H9 (cell line): ENCODE measurements around the gene SLC25A26. TPM values are rescaled to one million over a fixed set of nuclear protein-coding genes. Genes with fewer than 3 reads are reported as not detected.

Experiments used
- DNase-seq: peaks from one replicate; pipeline ENCODE4 v3.0.0-alpha.2; 2017
- H2AFZ ChIP-seq: one replicate; pipeline ENCODE4 v1.6.1; 2013; ENCODE audit warnings: mild to moderate bottlenecking, low read length, control low read depth, moderate library complexity
- H2AK5ac ChIP-seq: 2 replicates; pipeline ENCODE4 v1.6.1; 2013; ENCODE audit warnings: low read length, control low read depth, mixed read lengths; ENCODE audit not compliant: insufficient read length
- H2BK120ac ChIP-seq: one replicate; pipeline ENCODE4 v1.6.1; 2013; ENCODE audit warnings: low read depth, mild to moderate bottlenecking, low read length, control low read depth, inconsistent platforms; ENCODE audit not compliant: poor library complexity, severe bottlenecking
- H2BK12ac ChIP-seq: 2 replicates; pipeline ENCODE4 v1.6.1; 2013; ENCODE audit warnings: low read length, control low read depth, mixed read lengths, low read depth; ENCODE audit not compliant: insufficient read length
- H2BK15ac ChIP-seq: 2 replicates; pipeline ENCODE4 v1.6.1; 2013; ENCODE audit warnings: low read depth, low read length, control low read depth
- H2BK20ac ChIP-seq: one replicate; pipeline ENCODE4 v1.6.1; 2013; ENCODE audit warnings: low read depth, mild to moderate bottlenecking, low read length, control low read depth, inconsistent platforms; ENCODE audit not compliant: poor library complexity, severe bottlenecking
- H2BK5ac ChIP-seq: 2 replicates; pipeline ENCODE4 v1.6.1; 2013; ENCODE audit warnings: low read length, control low read depth, mixed read lengths; ENCODE audit not compliant: insufficient read length
- H3K14ac ChIP-seq: 2 replicates; pipeline ENCODE4 v1.6.1; 2013; ENCODE audit warnings: low read length, control low read depth; ENCODE audit not compliant: insufficient read depth
- H3K18ac ChIP-seq: 2 replicates; pipeline ENCODE4 v1.6.1; 2013; ENCODE audit warnings: low read depth, mild to moderate bottlenecking, mixed read lengths, low read length, control low read depth; ENCODE audit not compliant: insufficient read length
- H3K23ac ChIP-seq: 2 replicates; pipeline ENCODE4 v1.6.1; 2013; ENCODE audit warnings: low read length, control low read depth, mixed read lengths, low read depth; ENCODE audit not compliant: insufficient read length
- H3K23me2 ChIP-seq: 2 replicates; pipeline ENCODE4 v1.6.1; 2013; ENCODE audit warnings: low read depth, mild to moderate bottlenecking, mixed read lengths, low read length, control low read depth; ENCODE audit not compliant: insufficient read length, poor library complexity, severe bottlenecking
- H3K27ac ChIP-seq: 2 replicates; pipeline ENCODE4 v1.5.1; 2013; ENCODE audit warnings: low read length, control low read depth, mixed read lengths, low read depth; ENCODE audit not compliant: insufficient read length
- H3K27me3 ChIP-seq: 2 replicates; pipeline ENCODE4 v1.6.1; 2013; ENCODE audit warnings: low read length, control low read depth, inconsistent platforms; ENCODE audit not compliant: insufficient read depth
- H3K4ac ChIP-seq: 2 replicates; pipeline ENCODE4 v1.6.1; 2013; ENCODE audit warnings: low read depth, mild to moderate bottlenecking, control low read depth, inconsistent platforms, low read length, moderate library complexity
- H3K4me1 ChIP-seq: 2 replicates; pipeline ENCODE4 v1.6.1; 2013; ENCODE audit warnings: low read length, control low read depth, inconsistent platforms; ENCODE audit not compliant: insufficient read depth
- H3K4me2 ChIP-seq: 2 replicates; pipeline ENCODE4 v1.6.1; 2013; ENCODE audit warnings: low read length, control low read depth, mixed read lengths; ENCODE audit not compliant: insufficient read length, insufficient read depth
- H3K56ac ChIP-seq: 2 replicates; pipeline ENCODE4 v1.6.1; 2013; ENCODE audit warnings: low read depth, mild to moderate bottlenecking, mixed read lengths, low read length, control low read depth; ENCODE audit not compliant: insufficient read length
- H3K79me1 ChIP-seq: 2 replicates; pipeline ENCODE4 v1.6.1; 2013; ENCODE audit warnings: low read depth, mild to moderate bottlenecking, moderate library complexity, low read length, control low read depth, inconsistent platforms; ENCODE audit not compliant: insufficient read depth, poor library complexity, severe bottlenecking
- H3K79me2 ChIP-seq: 2 replicates; pipeline ENCODE4 v1.6.1; 2013; ENCODE audit warnings: low read length, control low read depth, inconsistent platforms; ENCODE audit not compliant: insufficient read depth
- H3K9ac ChIP-seq: 2 replicates; pipeline ENCODE4 v1.6.1; 2013; ENCODE audit warnings: low read length, control low read depth, mixed read lengths; ENCODE audit not compliant: insufficient read length; ENCODE audit errors: extremely low read depth
- H3K9me3 ChIP-seq: one replicate; pipeline ENCODE4 v1.6.1; 2013; ENCODE audit warnings: low read depth, low read length, inconsistent platforms; ENCODE audit not compliant: control insufficient read depth
- H3T11ph ChIP-seq: one replicate; pipeline ENCODE4 v1.6.1; 2013; ENCODE audit warnings: mild to moderate bottlenecking, low read length, control low read depth, inconsistent platforms
- H4K20me1 ChIP-seq: one replicate; pipeline ENCODE4 v1.6.1; 2013; ENCODE audit not compliant: control insufficient read depth, insufficient read length, insufficient read depth
- H4K5ac ChIP-seq: 2 replicates; pipeline ENCODE4 v1.6.1; 2013; ENCODE audit warnings: low read depth, mild to moderate bottlenecking, mixed read lengths, low read length, control low read depth; ENCODE audit not compliant: insufficient read length
- H4K8ac ChIP-seq: replicated peaks from 2 replicates; pipeline ENCODE4 v1.6.1; 2013; ENCODE audit warnings: low read length, control low read depth, mixed read lengths, low read depth; ENCODE audit not compliant: insufficient read length
- H4K91ac ChIP-seq: 2 replicates; pipeline ENCODE4 v1.6.1; 2013; ENCODE audit warnings: low read depth, mild to moderate bottlenecking, moderate library complexity, mixed read lengths, low read length, control low read depth; ENCODE audit not compliant: insufficient read length
- H3K27ac Mint-ChIP-seq, 3 experiments: 2 replicates in 2 of 3; 3 replicates in 1 of 3; pipeline ENCODE4 v1.8.0; 2020 to 2021; ENCODE audit warnings: mixed read lengths in 3 of 3, mild to moderate bottlenecking in 1 of 3, moderate library complexity in 1 of 3
- H3K27me3 Mint-ChIP-seq: 2 replicates; pipeline ENCODE4 v1.8.0; 2021; ENCODE audit warnings: low read depth, mild to moderate bottlenecking, moderate library complexity, mixed read lengths
- H3K36me3 Mint-ChIP-seq, 3 experiments: 2 replicates in 2 of 3; 3 replicates in 1 of 3; pipeline ENCODE4 v1.8.0; 2020 to 2021; ENCODE audit warnings: low read depth in 3 of 3, mixed read lengths in 3 of 3; ENCODE audit not compliant: insufficient read depth in 1 of 3
- H3K4me1 Mint-ChIP-seq, 2 experiments: 2 replicates each; pipeline ENCODE4 v1.8.0; 2020; ENCODE audit warnings: mixed read lengths in 2 of 2
- H3K4me3 Mint-ChIP-seq, 2 experiments: 2 replicates in 1 of 2; 3 replicates in 1 of 2; pipeline ENCODE4 v1.8.0; 2020 to 2021; ENCODE audit warnings: mild to moderate bottlenecking in 2 of 2, mixed read lengths in 2 of 2, moderate library complexity in 1 of 2
- H3K9me3 Mint-ChIP-seq, 2 experiments: 2 replicates in 1 of 2; 3 replicates in 1 of 2; pipeline ENCODE4 v1.8.0; 2020; ENCODE audit warnings: mild to moderate bottlenecking in 2 of 2, mixed read lengths in 2 of 2, moderate library complexity in 1 of 2
- WGBS: extraction: QIAGEN DNeasy Blood & Tissue Kit; methylation state at CpG from one replicate; pipeline ENCODE4 v1.1.7; 2013; ENCODE audit warnings: missing lambda C conversion rate, low lambda C conversion rate, mixed read lengths; ENCODE audit not compliant: insufficient read length; ENCODE audit errors: extremely low coverage; 5-methylcytosine and 5-hydroxymethylcytosine counted together
- total RNA-seq: library from RNA; stranded (reverse); gene quantifications from 2 replicates; pipeline ENCODE4 v1.2.1, GENCODE V29; 2021
- TF ChIP-seq, protein P1 (sequence below): fragments of 200-600 bp; sonication (generic); conservative IDR thresholded peaks from 3 replicates; pipeline ENCODE4 v1.8.0; 2021; ENCODE audit warnings: antibody characterized with exemption, mild to moderate bottlenecking

Gene SLC25A26
- total RNA-seq, 1 experiment from 2014 or later = 30.2 TPM

DNA sequence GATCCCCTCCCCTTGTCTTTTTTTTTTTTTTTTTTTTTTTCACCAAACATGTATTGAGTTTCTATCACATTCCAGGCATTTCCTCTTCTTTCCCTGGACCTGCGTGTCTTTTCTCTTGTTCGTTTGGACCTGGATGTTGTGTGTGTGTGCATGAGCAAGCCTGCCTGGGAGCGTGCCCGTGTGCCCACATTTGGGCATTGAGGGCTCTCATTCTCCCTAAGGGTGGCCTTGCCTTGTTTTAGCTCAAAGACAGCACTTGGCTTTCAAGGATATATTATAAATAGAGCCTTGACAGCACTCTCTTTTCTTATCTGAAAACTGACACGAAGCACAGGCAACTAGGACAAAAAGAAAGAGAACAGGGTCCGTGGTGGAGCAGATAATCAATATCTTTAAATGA lies 39.0 kb upstream of the SLC25A26 start:
- no peak overlapping the region for H3K4ac ChIP-seq
- H2BK15ac ChIP-seq = no peak overlapping the region
- no peaks in the 10 kb centered on the region for H4K20me1 ChIP-seq
- H2BK120ac ChIP-seq = no peak overlapping the region
- H4K5ac ChIP-seq = no peak overlapping the region
- Mint-ChIP-seq H3K4me1 (0 out of 4 replicates have a peak, but pooled peaks cover 0 to 2% of the 10 kb centered on the region in 2 experiments), H3K36me3 (no peaks in the 10 kb centered on the region; a peak in 1 of 7 replicates), H3K27me3 (peaks cover 4% of the 10 kb centered on the region), H3K27ac (no peak overlapping the region), H3K9me3 (no peaks in the 10 kb centered on the region; a peak in 1 of 5 replicates), H3K4me3 (no peak overlapping the region)
- H3K27me3 ChIP-seq = no peaks in the 10 kb centered on the region
- H3K23me2 ChIP-seq = no peaks in the 10 kb centered on the region
- no peak overlapping the region for H3K56ac ChIP-seq
- no peak overlapping the region for H3K9ac ChIP-seq
- TF ChIP-seq, protein P1, sequence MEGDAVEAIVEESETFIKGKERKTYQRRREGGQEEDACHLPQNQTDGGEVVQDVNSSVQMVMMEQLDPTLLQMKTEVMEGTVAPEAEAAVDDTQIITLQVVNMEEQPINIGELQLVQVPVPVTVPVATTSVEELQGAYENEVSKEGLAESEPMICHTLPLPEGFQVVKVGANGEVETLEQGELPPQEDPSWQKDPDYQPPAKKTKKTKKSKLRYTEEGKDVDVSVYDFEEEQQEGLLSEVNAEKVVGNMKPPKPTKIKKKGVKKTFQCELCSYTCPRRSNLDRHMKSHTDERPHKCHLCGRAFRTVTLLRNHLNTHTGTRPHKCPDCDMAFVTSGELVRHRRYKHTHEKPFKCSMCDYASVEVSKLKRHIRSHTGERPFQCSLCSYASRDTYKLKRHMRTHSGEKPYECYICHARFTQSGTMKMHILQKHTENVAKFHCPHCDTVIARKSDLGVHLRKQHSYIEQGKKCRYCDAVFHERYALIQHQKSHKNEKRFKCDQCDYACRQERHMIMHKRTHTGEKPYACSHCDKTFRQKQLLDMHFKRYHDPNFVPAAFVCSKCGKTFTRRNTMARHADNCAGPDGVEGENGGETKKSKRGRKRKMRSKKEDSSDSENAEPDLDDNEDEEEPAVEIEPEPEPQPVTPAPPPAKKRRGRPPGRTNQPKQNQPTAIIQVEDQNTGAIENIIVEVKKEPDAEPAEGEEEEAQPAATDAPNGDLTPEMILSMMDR = no peak
- H3K18ac ChIP-seq = no peak overlapping the region
- no peak overlapping the region for H3K4me2 ChIP-seq
- no peak overlapping the region for H4K8ac ChIP-seq
- no peak overlapping the region for H2AFZ ChIP-seq
- no CpG with 5 or more reads among the region's 6 CpGs for WGBS
- H3K79me2 ChIP-seq = no peaks in the 10 kb centered on the region
- H3K79me1 ChIP-seq = no peaks in the 10 kb centered on the region
- no peak overlapping the region for H2BK12ac ChIP-seq
- no peaks in the 10 kb centered on the region for H3K9me3 ChIP-seq
- H3K4me1 ChIP-seq = no peaks in the 10 kb centered on the region
- DNase-seq = no peak
- no peak overlapping the region for H2AK5ac ChIP-seq
- H3K14ac ChIP-seq = no peak overlapping the region
- H2BK20ac ChIP-seq = no peak overlapping the region
- H4K91ac ChIP-seq = no peak overlapping the region
- no peak overlapping the region for H3K23ac ChIP-seq
- no peak overlapping the region for H3T11ph ChIP-seq
- no peak overlapping the region for H2BK5ac ChIP-seq
- no peak overlapping the region for H3K27ac ChIP-seq
